ENCODE data around the gene LRRN2. TPM values are rescaled to one million over a fixed set of nuclear protein-coding genes. Genes with fewer than 3 reads are reported as not detected.

Gene LRRN2
- total RNA-seq, 1 experiment from 2014 or later: 4.6 TPM

DNA sequence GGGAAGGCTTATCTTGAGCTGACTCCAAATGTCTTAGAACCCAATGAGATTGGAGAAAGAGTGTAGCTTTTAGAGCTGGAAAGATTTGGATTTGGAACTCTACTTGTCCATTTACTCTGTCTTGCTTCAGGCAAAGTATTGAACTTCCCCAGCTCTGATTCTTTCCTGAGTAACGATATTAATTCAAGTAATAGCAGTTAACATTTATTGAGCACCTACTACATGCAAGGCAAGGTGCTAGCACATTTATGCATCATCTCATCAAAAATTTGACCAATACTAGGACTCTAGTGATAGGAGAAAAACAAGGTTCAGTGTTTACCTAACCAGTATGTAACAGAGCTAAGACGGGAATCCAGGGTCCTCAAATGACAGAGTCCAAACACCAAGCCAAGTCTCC, 2.5 kb upstream of the LRRN2 start:
- no peaks in the 10 kb centered on the region for H3K4me1 ChIP-seq (replicated peaks; ENCODE audit: insufficient read depth)
- no peaks in the 10 kb centered on the region for H3F3A ChIP-seq (ENCODE audit: insufficient read depth, low read depth)
- no peak for TF ChIP-seq EZH2 (IDR thresholded peaks at IDR 0.05; ENCODE audit: low read depth)
- TF ChIP-seq, protein P1, sequence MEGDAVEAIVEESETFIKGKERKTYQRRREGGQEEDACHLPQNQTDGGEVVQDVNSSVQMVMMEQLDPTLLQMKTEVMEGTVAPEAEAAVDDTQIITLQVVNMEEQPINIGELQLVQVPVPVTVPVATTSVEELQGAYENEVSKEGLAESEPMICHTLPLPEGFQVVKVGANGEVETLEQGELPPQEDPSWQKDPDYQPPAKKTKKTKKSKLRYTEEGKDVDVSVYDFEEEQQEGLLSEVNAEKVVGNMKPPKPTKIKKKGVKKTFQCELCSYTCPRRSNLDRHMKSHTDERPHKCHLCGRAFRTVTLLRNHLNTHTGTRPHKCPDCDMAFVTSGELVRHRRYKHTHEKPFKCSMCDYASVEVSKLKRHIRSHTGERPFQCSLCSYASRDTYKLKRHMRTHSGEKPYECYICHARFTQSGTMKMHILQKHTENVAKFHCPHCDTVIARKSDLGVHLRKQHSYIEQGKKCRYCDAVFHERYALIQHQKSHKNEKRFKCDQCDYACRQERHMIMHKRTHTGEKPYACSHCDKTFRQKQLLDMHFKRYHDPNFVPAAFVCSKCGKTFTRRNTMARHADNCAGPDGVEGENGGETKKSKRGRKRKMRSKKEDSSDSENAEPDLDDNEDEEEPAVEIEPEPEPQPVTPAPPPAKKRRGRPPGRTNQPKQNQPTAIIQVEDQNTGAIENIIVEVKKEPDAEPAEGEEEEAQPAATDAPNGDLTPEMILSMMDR (conservative IDR thresholded peaks at IDR 0.05): no peak
- no peak overlapping the region for H3K27ac ChIP-seq
- H2AFZ ChIP-seq: no peak overlapping the region
- H3K79me2 ChIP-seq (ENCODE audit: low read depth): no peaks in the 10 kb centered on the region
- H3K9me3 ChIP-seq (ENCODE audit: insufficient read depth, low read depth): no peaks in the 10 kb centered on the region
- H4K20me1 ChIP-seq (ENCODE audit: insufficient read depth): no peaks in the 10 kb centered on the region
- H3K4me2 ChIP-seq: no peak overlapping the region
- H3K36me3 ChIP-seq (ENCODE audit: low read depth): no peaks in the 10 kb centered on the region
- H3K27me3 ChIP-seq (ENCODE audit: insufficient read depth, low read depth): peaks cover 42% of the 10 kb centered on the region
- H3K9me2 ChIP-seq (ENCODE audit: insufficient read depth): no peaks in the 10 kb centered on the region
- H3K4me3 ChIP-seq: no peak overlapping the region
- POLR2A ChIA-PET (ENCODE audit: unreplicated experiment): no interaction called here
- DNase-seq: no peak
- intact Hi-C loops (cut with micrococcal nuclease; ENCODE audit: unreplicated experiment): no loop called here
- no TSS peak for BruUV-seq (replicated peaks)
- CTCF ChIA-PET: no interaction called here

DNA sequence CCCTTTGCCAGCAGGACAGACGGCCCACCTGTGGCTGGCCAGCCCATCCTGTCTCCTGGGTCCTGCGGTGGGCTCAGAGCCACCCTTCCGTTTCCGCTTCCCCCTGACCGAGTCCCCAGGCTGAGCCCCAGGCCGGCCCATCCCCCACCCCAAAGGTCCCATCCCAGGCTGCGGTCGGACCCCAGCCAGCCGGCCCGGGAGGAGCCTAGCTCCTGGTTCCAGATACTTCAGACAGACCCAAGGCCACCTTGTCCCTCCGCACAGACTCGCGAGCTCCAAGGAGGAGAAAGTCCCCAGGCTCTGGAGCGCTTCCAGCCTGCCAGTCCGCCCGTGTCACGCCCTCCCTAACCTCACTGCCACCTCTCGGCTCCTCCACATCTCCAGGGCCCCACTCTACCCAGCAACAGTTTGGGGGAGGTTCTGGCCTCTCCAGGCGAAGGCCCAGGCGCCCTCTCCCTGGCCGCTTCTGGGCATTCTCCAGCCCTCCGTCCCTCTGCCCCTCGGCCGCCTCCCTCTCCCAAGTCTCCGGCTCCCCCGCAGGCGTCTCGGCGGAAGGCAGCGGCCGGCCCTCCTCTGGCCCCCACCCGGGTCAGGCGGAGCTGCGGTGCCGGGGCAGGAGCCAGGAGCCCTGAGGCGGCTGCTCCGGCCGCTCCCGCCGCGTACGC, 835 bp downstream of the LRRN2 start:
- Histone ChIP-seq H3K27ac (no peak overlapping the region), H3K9me2 (ENCODE audit: insufficient read depth) (no peaks in the 10 kb centered on the region), H4K20me1 (ENCODE audit: insufficient read depth) (no peaks in the 10 kb centered on the region), H2AFZ (no peak overlapping the region), H3K4me2 (peak overlapping the region; percentile 64), H3K36me3 (ENCODE audit: low read depth) (no peaks in the 10 kb centered on the region), H3K9me3 (ENCODE audit: insufficient read depth, low read depth) (no peaks in the 10 kb centered on the region), H3K4me3 (peak overlapping the region; percentile 46; the same call in 1 of the 2 replicates), H3K27me3 (ENCODE audit: insufficient read depth, low read depth) (peaks cover 42% of the 10 kb centered on the region), H3K4me1 (replicated peaks; ENCODE audit: insufficient read depth) (no peaks in the 10 kb centered on the region), H3F3A (ENCODE audit: insufficient read depth, low read depth) (no peaks in the 10 kb centered on the region), H3K79me2 (ENCODE audit: low read depth) (no peaks in the 10 kb centered on the region)
- ChIA-PET CTCF (no interaction called here), POLR2A (ENCODE audit: unreplicated experiment) (no interaction called here)
- DNase-seq: peak in 1 of 2 experiments; percentile 35
- TF ChIP-seq, protein P1 (conservative IDR thresholded peaks at IDR 0.05): no peak
- TF ChIP-seq EZH2 (IDR thresholded peaks at IDR 0.05; ENCODE audit: low read depth): no peak
- no TSS peak for BruUV-seq (replicated peaks)
- intact Hi-C loops (cut with micrococcal nuclease; ENCODE audit: unreplicated experiment): loop anchor here (5.0 kb wide), 1 partner anchor 117 kb away; no protein-coding TSS in a partner anchor

DNA sequence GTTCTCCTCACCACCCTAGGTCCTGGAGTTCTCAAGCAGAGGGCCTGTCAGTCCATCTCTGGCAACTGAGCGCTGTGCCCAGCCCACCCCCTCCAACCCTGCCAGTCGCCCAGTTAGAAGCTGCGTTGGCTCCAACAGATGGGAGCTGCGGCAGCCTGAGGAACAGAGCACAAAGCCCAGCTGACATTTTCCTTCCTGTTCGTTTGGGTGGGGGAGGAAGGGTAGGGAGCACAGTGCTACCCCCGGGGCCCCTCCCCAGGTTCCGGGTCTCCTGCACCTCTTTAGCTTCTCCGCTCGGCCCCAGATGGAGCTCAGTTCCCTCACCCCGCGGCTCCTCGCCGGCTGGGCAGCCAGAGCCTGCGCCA, 1.4 kb downstream of the LRRN2 start:
- Histone ChIP-seq H3K79me2 (ENCODE audit: low read depth) (no peaks in the 10 kb centered on the region), H3F3A (ENCODE audit: insufficient read depth, low read depth) (no peaks in the 10 kb centered on the region), H3K9me2 (ENCODE audit: insufficient read depth) (no peaks in the 10 kb centered on the region), H2AFZ (no peak overlapping the region), H3K9me3 (ENCODE audit: insufficient read depth, low read depth) (no peaks in the 10 kb centered on the region), H3K4me3 (no peak overlapping the region), H4K20me1 (ENCODE audit: insufficient read depth) (no peaks in the 10 kb centered on the region), H3K4me2 (no peak overlapping the region), H3K36me3 (ENCODE audit: low read depth) (no peaks in the 10 kb centered on the region), H3K27ac (no peak overlapping the region), H3K4me1 (replicated peaks; ENCODE audit: insufficient read depth) (no peaks in the 10 kb centered on the region), H3K27me3 (ENCODE audit: insufficient read depth, low read depth) (peaks cover 38% of the 10 kb centered on the region)
- TF ChIP-seq, protein P1 (conservative IDR thresholded peaks at IDR 0.05): no peak
- TF ChIP-seq EZH2 (IDR thresholded peaks at IDR 0.05; ENCODE audit: low read depth): no peak
- intact Hi-C loops (cut with micrococcal nuclease; ENCODE audit: unreplicated experiment): loop anchor here (5.0 kb wide), 1 partner anchor 117 kb away; no protein-coding TSS in a partner anchor
- DNase-seq: no peak
- no TSS peak for BruUV-seq (replicated peaks)
- ChIA-PET POLR2A (ENCODE audit: unreplicated experiment) (interaction anchor here (0.5 kb wide), 1 partner anchor 755 kb away, joined by 3 read pairs; no protein-coding TSS in a partner anchor), CTCF (interaction anchor here (0.6 kb wide), 1 partner anchor 389 kb away, joined by 3 read pairs; no protein-coding TSS in a partner anchor)

Measured in PC-9 (cell line).